Liver (tissue), 9 donors: ENCODE measurements around the gene FKBP14. TPM values are rescaled to one million over a fixed set of nuclear protein-coding genes. Genes with fewer than 3 reads are reported as not detected.

Experiments used
- DNase-seq: peaks from one replicate; pipeline ENCODE4 v3.0.0-alpha.2; 2017; ENCODE audit warnings: low spot score
- H3K27ac ChIP-seq, 2 donors: one replicate each; pipeline ENCODE4 v1.7.0; 2013; ENCODE audit warnings: inconsistent platforms in 2 of 2, low read length in 2 of 2, control low read depth in 1 of 2, low read depth in 1 of 2, mild to moderate bottlenecking in 1 of 2
- H3K27me3 ChIP-seq, 4 donors: one replicate each; pipeline versions ENCODE4 v1.6.1 to v1.7.0; 2013; ENCODE audit warnings: low read length in 3 of 4, inconsistent platforms in 1 of 4, mild to moderate bottlenecking in 1 of 4, moderate library complexity in 1 of 4; ENCODE audit not compliant: control insufficient read depth in 4 of 4, insufficient read depth in 4 of 4
- H3K36me3 ChIP-seq, 4 donors: one replicate each; pipeline versions ENCODE4 v1.6.1 to v1.7.0; 2013; ENCODE audit warnings: low read length in 3 of 4, mild to moderate bottlenecking in 3 of 4, low read depth in 1 of 4, moderate library complexity in 1 of 4; ENCODE audit not compliant: control insufficient read depth in 4 of 4, insufficient read depth in 3 of 4
- H3K4me1 ChIP-seq, 4 donors: one replicate each; pipeline versions ENCODE4 v1.6.1 to v1.7.0; 2013; ENCODE audit warnings: low read length in 3 of 4, mild to moderate bottlenecking in 3 of 4, moderate library complexity in 1 of 4; ENCODE audit not compliant: control insufficient read depth in 4 of 4, insufficient read depth in 4 of 4
- H3K4me3 ChIP-seq, 3 donors: one replicate each; pipeline versions ENCODE4 v1.6.1 to v1.7.0; 2013; ENCODE audit warnings: low read length in 3 of 3, control low read depth in 1 of 3, low read depth in 1 of 3, mild to moderate bottlenecking in 1 of 3
- H3K9ac ChIP-seq, 2 donors: one replicate each; pipeline ENCODE4 v1.7.0; 2013; ENCODE audit warnings: low read length in 2 of 2, mild to moderate bottlenecking in 2 of 2, moderate library complexity in 2 of 2, control low read depth in 1 of 2, low read depth in 1 of 2
- H3K9me3 ChIP-seq, 4 donors: one replicate each; pipeline versions ENCODE4 v1.6.1 to v1.7.0; 2013; ENCODE audit warnings: low read length in 3 of 4; ENCODE audit not compliant: control insufficient read depth in 4 of 4
- ATF3 ChIP-seq: IDR thresholded peaks from 2 replicates; pipeline ENCODE4 v1.6.1; 2016; ENCODE audit warnings: antibody characterized with exemption
- CTCF ChIP-seq: fragments of 150-350 bp; IDR thresholded peaks from 2 replicates; pipeline ENCODE4 v1.5.1; 2017; ENCODE audit warnings: improper control_type of control experiment, low read depth, low read length; ENCODE audit not compliant: missing input control
- FOXA1 ChIP-seq: IDR thresholded peaks from 2 replicates; pipeline ENCODE4 v1.6.1; 2016; ENCODE audit warnings: antibody characterized with exemption
- FOXA2 ChIP-seq: IDR thresholded peaks from 2 replicates; pipeline ENCODE4 v1.6.1; 2016; ENCODE audit warnings: antibody characterized with exemption
- HNF4A ChIP-seq, 2 donors: conservative IDR thresholded peaks; 2 replicates each; pipeline ENCODE4 v1.6.1; 2016; ENCODE audit warnings: antibody characterized with exemption in 2 of 2, mild to moderate bottlenecking in 2 of 2
- HNF4G ChIP-seq: IDR thresholded peaks from 2 replicates; pipeline ENCODE4 v1.6.1; 2016; ENCODE audit warnings: antibody characterized with exemption
- JUND ChIP-seq, 2 donors: IDR thresholded peaks; 2 replicates each; pipeline ENCODE4 v1.6.1; 2016; ENCODE audit warnings: antibody characterized with exemption in 2 of 2
- MAX ChIP-seq: IDR thresholded peaks from 2 replicates; pipeline ENCODE4 v1.6.1; 2016; ENCODE audit warnings: antibody characterized with exemption
- NR2F2 ChIP-seq: IDR thresholded peaks from 2 replicates; pipeline ENCODE4 v1.6.1; 2016; ENCODE audit warnings: antibody characterized with exemption
- RAD21 ChIP-seq, 2 donors: IDR thresholded peaks; 2 replicates each; pipeline ENCODE4 v1.6.1; 2016; ENCODE audit warnings: antibody characterized with exemption in 2 of 2, mild to moderate bottlenecking in 2 of 2
- REST ChIP-seq: IDR thresholded peaks from 2 replicates; pipeline ENCODE4 v1.6.1; 2016; ENCODE audit warnings: antibody characterized with exemption, mild to moderate bottlenecking
- RXRA ChIP-seq, 2 donors: IDR thresholded peaks; 2 replicates each; pipeline ENCODE4 v1.6.1; 2017 to 2018; ENCODE audit warnings: antibody characterized with exemption in 2 of 2, mild to moderate bottlenecking in 1 of 2
- SP1 ChIP-seq: IDR thresholded peaks from 2 replicates; pipeline ENCODE4 v1.6.1; 2018; ENCODE audit warnings: antibody characterized with exemption, mild to moderate bottlenecking
- YY1 ChIP-seq: IDR thresholded peaks from 2 replicates; pipeline ENCODE4 v1.6.1; 2016; ENCODE audit warnings: antibody characterized with exemption, mild to moderate bottlenecking
- ZBTB33 ChIP-seq: IDR thresholded peaks from 2 replicates; pipeline ENCODE4 v1.6.1; 2016; ENCODE audit warnings: antibody characterized with exemption
- whole genome bisulfite sequencing: extraction: QIAGEN DNeasy Blood & Tissue Kit; methylation state at CpG from one replicate; pipeline ENCODE4 v1.1.7; 2013; 5-methylcytosine and 5-hydroxymethylcytosine counted together
- polyA plus RNA-seq, 2 donors: library from polyadenylated mRNA; stranded (reverse) in 1 of 2; unstranded in 1 of 2; fragments of 200-250 nt in 1 of 2; fragments of >200 nt in 1 of 2; fragmentation: Nextera tagmentation in 1 of 2; extraction: Ambion mirVana in 1 of 2; gene quantifications; one replicate each; pipeline versions ENCODE4 v1.2.1 to v1.2.3, GENCODE V29; 2013 to 2015
- total RNA-seq, 2 donors: library from RNA; depleted of rRNA; stranded (reverse); fragments of >200 nt; gene quantifications; one replicate each; pipeline ENCODE4 v1.2.3, GENCODE V29; 2014
- donor health status: healthy.
- donor health status: healthy.
- donor health status: healthy.
- donor health status: healthy.
- donor health status: healthy.

Gene FKBP14
- total and polyA plus RNA-seq, 4 donors: 2.6 to 6.1 (median 3.5) TPM

- no peak for TF ChIP-seq MAX
- TF ChIP-seq HNF4G: no peak
These were observed 6.0 kb upstream of the FKBP14 start (continued) for GRCh38 chr7:30032310-30033125.

- no peak for TF ChIP-seq YY1
- no peak for TF ChIP-seq HNF4A (conservative IDR thresholded peaks at IDR 0.05)
- TF ChIP-seq RXRA (IDR thresholded peaks at IDR 0.05): no peak
- TF ChIP-seq ZBTB33: no peak
- no peak for TF ChIP-seq SP1
- TF ChIP-seq MAX: no peak
- TF ChIP-seq FOXA1: no peak
- TF ChIP-seq JUND (IDR thresholded peaks at IDR 0.05): no peak
- no peak for TF ChIP-seq CTCF
- TF ChIP-seq RAD21 (IDR thresholded peaks at IDR 0.05): no peak
- no peak for TF ChIP-seq NR2F2
- no peak for TF ChIP-seq FOXA2
- no peak for TF ChIP-seq ATF3
- H3K9ac ChIP-seq: peak overlapping the region; percentile 34 to 72
- peaks cover 3 to 39% (median 28%) of the 10 kb centered on the region in 4 donors for H3K4me1 ChIP-seq
- H3K4me3 ChIP-seq: peak overlapping the region in 2 of 3 donors; percentile 90 to 99
- H3K36me3 ChIP-seq: no peaks in the 10 kb centered on the region
- no peak overlapping the region for H3K27ac ChIP-seq
- H3K27me3 ChIP-seq: no peaks in the 10 kb centered on the region
- WGBS: 24% methylated on average over 6 of the region's 6 CpGs
- H3K9me3 ChIP-seq: no peaks in the 10 kb centered on the region
- DNase-seq: no peak
These were observed 3.2 kb upstream of the FKBP14 start for GRCh38 chr7:30029696-30030095.

GRCh38 chr7:30028749-30029635, 2.5 kb upstream of the FKBP14 start:
- Histone ChIP-seq H3K27me3 (no peaks in the 10 kb centered on the region), H3K4me3 (peak overlapping the region; percentile 89 to 99 (median 90)), H3K4me1 (peaks cover 3 to 36% (median 27%) of the 10 kb centered on the region in 4 donors), H3K9ac (peak overlapping the region; percentile 72 to 88), H3K9me3 (no peaks in the 10 kb centered on the region), H3K27ac (peak overlapping the region; percentile 83 to 84), H3K36me3 (no peaks in the 10 kb centered on the region)
- no peak for DNase-seq
- WGBS: under 1% methylated on average over 42 of the region's 42 CpGs
- TF ChIP-seq YY1 (no peak), REST (no peak), HNF4A (conservative IDR thresholded peaks at IDR 0.05) (peak; percentile 44 to 47)
